Osteocyte (in vitro differentiated cells): ENCODE data around the gene DHX32. TPM values are rescaled to one million over a fixed set of nuclear protein-coding genes. Genes with fewer than 3 reads are reported as not detected.
"Not testable (repeated sequence)": the region's sequence is repeated elsewhere in the genome, so short reads cannot be mapped to it uniquely, and the experiment has no call there.

Experiments
- DNase-seq: peaks from one replicate; pipeline ENCODE4 v3.0.0; 2021; ENCODE audit warnings: mixed read lengths; ENCODE audit not compliant: unreplicated experiment; ENCODE audit errors: extremely low spot score
- H3K27ac Mint-ChIP-seq: one replicate; pipeline ENCODE4 v1.8.0; 2021; ENCODE audit warnings: mild to moderate bottlenecking, mixed read lengths; ENCODE audit not compliant: unreplicated experiment
- H3K27me3 Mint-ChIP-seq: one replicate; pipeline ENCODE4 v1.8.0; 2021; ENCODE audit warnings: mixed read lengths; ENCODE audit not compliant: unreplicated experiment
- H3K36me3 Mint-ChIP-seq: one replicate; pipeline ENCODE4 v1.8.0; 2021; ENCODE audit warnings: mixed read lengths; ENCODE audit not compliant: unreplicated experiment
- H3K4me1 Mint-ChIP-seq: one replicate; pipeline ENCODE4 v1.8.0; 2021; ENCODE audit warnings: mixed read lengths; ENCODE audit not compliant: unreplicated experiment
- H3K4me3 Mint-ChIP-seq: one replicate; pipeline ENCODE4 v1.8.0; 2021; ENCODE audit warnings: mild to moderate bottlenecking, moderate library complexity, mixed read lengths; ENCODE audit not compliant: unreplicated experiment
- H3K9me3 Mint-ChIP-seq: one replicate; pipeline ENCODE4 v1.8.0; 2021; ENCODE audit warnings: mixed read lengths; ENCODE audit not compliant: unreplicated experiment
- CTCF ChIP-seq: fragments of 200-600 bp; sonication (generic); IDR thresholded peaks from 2 replicates; pipeline ENCODE4 v1.5.0; 2021; ENCODE audit warnings: antibody characterized with exemption, mild to moderate bottlenecking, moderate library complexity
- total RNA-seq: library from RNA; stranded (reverse); gene quantifications from 2 replicates; pipeline ENCODE4 v1.2.1, GENCODE V29; 2021

DHX32 gene
- total RNA-seq, 1 donor from 2014 or later = 30.8 TPM

- no peak for TF ChIP-seq CTCF
- Mint-ChIP-seq H3K9me3 (no peaks in the 10 kb centered on the region), H3K27ac (no peak overlapping the region), H3K36me3 (no peaks in the 10 kb centered on the region), H3K4me1 (no peaks in the 10 kb centered on the region), H3K4me3 (no peak overlapping the region), H3K27me3 (peaks cover 6% of the 10 kb centered on the region)
- no peak for DNase-seq
These were observed 30.1 kb upstream of the DHX32 start for GRCh38 chr10:125911145-125911544.

- not testable (repeated sequence) for H3K4me1 Mint-ChIP-seq, H3K9me3 Mint-ChIP-seq, DNase-seq, H3K4me3 Mint-ChIP-seq, H3K36me3 Mint-ChIP-seq, H3K27ac Mint-ChIP-seq, H3K27me3 Mint-ChIP-seq
These were observed 28.4 kb upstream of the DHX32 start for GRCh38 chr10:125909491-125909890.

GRCh38 chr10:125908813-125909212, 27.7 kb upstream of the DHX32 start:
- not testable (repeated sequence) for H3K4me3 Mint-ChIP-seq, DNase-seq, H3K27me3 Mint-ChIP-seq, H3K27ac Mint-ChIP-seq, H3K9me3 Mint-ChIP-seq, H3K4me1 Mint-ChIP-seq, H3K36me3 Mint-ChIP-seq

GRCh38 chr10:125907598-125907997, 26.5 kb upstream of the DHX32 start:
- H3K4me3 Mint-ChIP-seq, DNase-seq, H3K36me3 Mint-ChIP-seq, H3K27me3 Mint-ChIP-seq, H3K9me3 Mint-ChIP-seq, H3K27ac Mint-ChIP-seq, H3K4me1 Mint-ChIP-seq: not testable (repeated sequence)

GRCh38 chr10:125905069-125905994, 24.2 kb upstream of the DHX32 start:
- H3K9me3 Mint-ChIP-seq, H3K4me3 Mint-ChIP-seq, DNase-seq, H3K36me3 Mint-ChIP-seq, H3K27me3 Mint-ChIP-seq, H3K4me1 Mint-ChIP-seq, H3K27ac Mint-ChIP-seq: not testable (repeated sequence)

- H3K4me1 Mint-ChIP-seq, H3K27me3 Mint-ChIP-seq, H3K4me3 Mint-ChIP-seq, H3K36me3 Mint-ChIP-seq, H3K9me3 Mint-ChIP-seq, DNase-seq, H3K27ac Mint-ChIP-seq: not testable (repeated sequence)
These were observed 22.1 kb upstream of the DHX32 start for GRCh38 chr10:125903135-125903640.

GRCh38 chr10:125900963-125901362, 19.9 kb upstream of the DHX32 start:
- H3K27ac Mint-ChIP-seq, H3K27me3 Mint-ChIP-seq, H3K4me3 Mint-ChIP-seq, H3K4me1 Mint-ChIP-seq, H3K9me3 Mint-ChIP-seq, DNase-seq, H3K36me3 Mint-ChIP-seq: not testable (repeated sequence)

- not testable (repeated sequence) for H3K27me3 Mint-ChIP-seq, H3K9me3 Mint-ChIP-seq, DNase-seq, H3K36me3 Mint-ChIP-seq
- Mint-ChIP-seq H3K4me1 (peaks cover 14% of the 10 kb centered on the region), H3K4me3 (peak overlapping the region; percentile 94), H3K27ac (peak overlapping the region; percentile 1)
These were observed 16.2 kb upstream of the DHX32 start for GRCh38 chr10:125897317-125897716.

- H3K9me3 Mint-ChIP-seq, H3K36me3 Mint-ChIP-seq, H3K27me3 Mint-ChIP-seq: not testable (repeated sequence)
- peaks cover 14% of the 10 kb centered on the region for H3K4me1 Mint-ChIP-seq
- H3K4me3 Mint-ChIP-seq = peak within 1 kb of the TSS; percentile 94
- DNase-seq = peak; percentile 95
- peak within 1 kb of the TSS; percentile 95 for H3K27ac Mint-ChIP-seq
These were observed 15.2 kb upstream of the DHX32 start, which contains the start of gene FANK1 for GRCh38 chr10:125896088-125896934. Gene FANK1 (plus strand): TSS chr10:125896564. CDS start chr10:125896643, 79 bp downstream.

GRCh38 chr10:125895130-125896087, 14.3 kb upstream of the DHX32 start:
- H3K36me3 Mint-ChIP-seq = not testable (repeated sequence)

More at GRCh38 chr10:125895130-125896087, 14.3 kb upstream of the DHX32 start:
- Mint-ChIP-seq H3K4me3 (peak overlapping the region; percentile 86), H3K27ac (peak overlapping the region; percentile 95), H3K4me1 (peaks cover 14% of the 10 kb centered on the region)
- H3K27me3 Mint-ChIP-seq, H3K9me3 Mint-ChIP-seq: not testable (repeated sequence)
- DNase-seq = peak; percentile 94
